ENCODE data around the gene NIPAL1.

GRCh38 chr4:48033825-48034413, 17.3 kb downstream of the NIPAL1 start:
- TF ChIP-seq, protein P1, sequence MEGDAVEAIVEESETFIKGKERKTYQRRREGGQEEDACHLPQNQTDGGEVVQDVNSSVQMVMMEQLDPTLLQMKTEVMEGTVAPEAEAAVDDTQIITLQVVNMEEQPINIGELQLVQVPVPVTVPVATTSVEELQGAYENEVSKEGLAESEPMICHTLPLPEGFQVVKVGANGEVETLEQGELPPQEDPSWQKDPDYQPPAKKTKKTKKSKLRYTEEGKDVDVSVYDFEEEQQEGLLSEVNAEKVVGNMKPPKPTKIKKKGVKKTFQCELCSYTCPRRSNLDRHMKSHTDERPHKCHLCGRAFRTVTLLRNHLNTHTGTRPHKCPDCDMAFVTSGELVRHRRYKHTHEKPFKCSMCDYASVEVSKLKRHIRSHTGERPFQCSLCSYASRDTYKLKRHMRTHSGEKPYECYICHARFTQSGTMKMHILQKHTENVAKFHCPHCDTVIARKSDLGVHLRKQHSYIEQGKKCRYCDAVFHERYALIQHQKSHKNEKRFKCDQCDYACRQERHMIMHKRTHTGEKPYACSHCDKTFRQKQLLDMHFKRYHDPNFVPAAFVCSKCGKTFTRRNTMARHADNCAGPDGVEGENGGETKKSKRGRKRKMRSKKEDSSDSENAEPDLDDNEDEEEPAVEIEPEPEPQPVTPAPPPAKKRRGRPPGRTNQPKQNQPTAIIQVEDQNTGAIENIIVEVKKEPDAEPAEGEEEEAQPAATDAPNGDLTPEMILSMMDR (IDR thresholded peaks at IDR 0.05): peak; percentile 28 to 79 (median 66)
- no peak for TF ChIP-seq POLR2A (IDR thresholded peaks at IDR 0.05)
